Activated gamma-delta T cell treated with anti-CD3 and anti-CD28 coated beads, Interleukin-2, amount 50 U/mL, for 16 hours (primary cell): ENCODE measurements around the gene DUOX2.
"Not testable (repeated sequence)": the region's sequence is repeated elsewhere in the genome, so short reads cannot be mapped to it uniquely, and the experiment has no call there.

ENCODE experiments used
- DNase-seq: peaks from one replicate; pipeline ENCODE4 v3.0.0-alpha.2; 2020; ENCODE audit warnings: low read depth

The DUOX2 gene

DNA sequence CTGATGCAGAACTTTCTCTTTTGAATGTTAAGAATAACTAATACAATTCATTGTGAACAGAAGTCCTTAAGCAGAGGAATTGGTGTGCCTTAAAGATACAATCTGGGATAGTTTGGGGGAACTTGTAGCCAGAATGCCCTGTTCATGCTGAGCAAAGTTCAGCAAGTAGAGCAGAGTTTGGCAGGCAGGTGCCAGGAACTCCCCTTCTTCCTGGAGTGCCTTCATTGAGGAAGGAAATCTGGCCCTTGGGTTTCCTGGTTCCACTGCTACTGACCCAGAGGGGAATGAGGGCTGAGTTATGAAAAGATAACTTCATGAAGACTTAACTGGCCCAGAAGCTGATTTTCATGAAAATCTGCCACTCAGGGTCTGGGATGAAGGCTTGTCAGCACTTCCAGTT, 40.4 kb downstream of the DUOX2 start:
- not testable (repeated sequence) for DNase-seq

GRCh38 chr15:45069942-45070360, 44.0 kb downstream of the DUOX2 start:
- not testable (repeated sequence) for DNase-seq

DNA sequence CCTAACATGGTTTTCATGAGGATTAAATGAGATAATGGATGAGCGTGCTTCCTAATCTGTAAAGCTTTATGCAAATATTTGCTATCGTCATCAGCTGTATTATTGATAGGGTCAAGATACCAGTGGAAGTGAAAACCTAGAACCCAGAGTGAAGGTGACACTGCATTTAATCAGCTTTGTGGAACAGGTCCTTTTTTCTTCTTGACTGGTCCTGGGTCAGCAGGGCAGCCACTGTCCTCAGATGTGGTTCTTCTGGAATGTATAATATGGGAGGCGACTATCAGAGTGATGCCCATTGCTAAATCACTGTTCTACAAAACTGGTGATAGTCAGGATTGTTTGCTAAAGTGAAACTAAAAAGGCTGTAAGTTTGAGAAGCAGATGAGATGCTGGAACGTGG, 49.6 kb downstream of the DUOX2 start:
- no peak for DNase-seq

- DNase-seq, result not testable (repeated sequence)
These were observed 51.7 kb downstream of the DUOX2 start for GRCh38 chr15:45062301-45062700.

- DNase-seq, result not testable (repeated sequence)
These were observed 55.0 kb downstream of the DUOX2 start for GRCh38 chr15:45058690-45059675.

- not testable (repeated sequence) for DNase-seq
These were observed 61.3 kb downstream of the DUOX2 start for GRCh38 chr15:45052676-45053075.

DNA sequence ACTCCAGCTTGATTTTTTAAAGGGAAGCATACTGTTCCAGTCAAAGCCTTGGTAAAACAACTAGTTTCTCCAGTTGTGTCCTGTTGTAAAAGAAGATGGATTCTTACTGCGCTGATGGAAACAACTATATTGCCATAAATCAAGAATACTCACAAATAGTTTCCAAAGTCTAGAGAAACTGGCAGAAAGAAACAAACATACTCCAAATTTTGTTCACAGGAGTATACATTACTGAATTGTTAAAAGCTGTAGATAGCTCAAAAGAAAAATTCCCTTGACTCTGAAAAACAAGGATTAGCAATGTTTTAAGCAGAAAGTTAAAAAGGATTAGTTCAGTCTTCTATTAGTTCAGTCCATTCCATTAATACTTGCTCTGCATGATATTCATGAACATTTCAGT, 63.4 kb downstream of the DUOX2 start:
- no peak for DNase-seq

DNA sequence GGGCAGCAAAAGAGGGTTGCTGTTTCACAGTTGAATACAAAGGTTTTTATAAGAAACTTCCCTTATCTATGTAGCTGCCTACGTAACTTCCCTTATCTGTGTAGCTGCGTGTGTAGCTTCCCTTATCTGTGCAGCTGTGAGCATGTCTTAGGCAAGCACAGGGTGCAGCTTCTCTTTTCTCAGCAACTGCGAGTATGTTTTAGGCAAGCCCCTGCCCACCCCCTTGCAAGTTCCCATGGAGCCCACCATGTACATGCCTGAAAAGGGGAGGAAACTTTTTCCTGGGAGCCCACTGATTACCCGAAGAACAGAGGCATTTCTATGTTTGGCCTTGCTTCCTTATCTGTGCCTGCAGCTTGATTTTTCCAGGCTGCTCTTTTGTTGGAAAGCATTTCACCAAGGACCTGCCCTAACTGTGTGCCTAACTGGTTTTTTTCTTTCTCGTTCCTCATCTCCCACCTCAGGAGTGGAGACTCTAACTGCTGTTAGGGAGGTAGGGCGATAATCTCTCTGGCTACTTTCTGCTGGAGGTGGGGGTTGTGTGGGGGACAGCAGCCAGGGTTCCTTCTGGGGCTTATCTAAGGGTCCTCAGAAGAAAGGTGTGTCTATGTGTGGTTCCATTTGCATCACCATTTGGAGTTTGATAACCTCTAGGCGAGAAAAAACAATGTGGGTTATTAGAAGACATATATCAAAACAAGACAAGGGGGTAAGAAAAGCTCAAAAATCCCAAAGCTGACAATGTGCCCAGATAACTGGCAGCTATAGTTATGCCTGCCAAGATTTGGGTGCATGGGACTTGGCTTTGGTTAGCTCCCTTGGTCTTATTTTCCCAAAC, 65.0 kb downstream of the DUOX2 start:
- no peak for DNase-seq

DNA sequence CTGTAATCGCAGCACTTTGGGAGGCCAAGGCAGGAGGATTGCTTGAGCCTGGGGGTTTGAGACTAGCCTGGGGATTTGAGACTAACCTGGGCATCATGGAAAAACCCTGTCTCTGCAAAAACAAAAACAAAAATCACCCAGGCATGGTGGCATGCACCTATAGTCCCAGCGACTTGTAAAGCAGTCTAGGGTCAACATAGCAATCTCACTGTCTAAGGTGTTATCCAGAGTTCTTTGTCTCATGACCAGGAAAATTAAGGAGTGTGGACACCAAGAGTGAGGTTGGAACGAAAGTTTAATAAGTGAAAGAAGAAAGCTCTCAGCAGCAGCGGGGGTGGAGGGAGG, 65.6 kb downstream of the DUOX2 start:
- not testable (repeated sequence) for DNase-seq

GRCh38 chr15:45044270-45044669, 69.7 kb downstream of the DUOX2 start:
- DNase-seq, result not testable (repeated sequence)

GRCh38 chr15:45042859-45043258, 71.1 kb downstream of the DUOX2 start:
- DNase-seq, result not testable (repeated sequence)
